Measurements from ENCODE around the gene RAB3GAP1. TPM values are rescaled to one million over a fixed set of nuclear protein-coding genes. Genes with fewer than 3 reads are reported as not detected.
"Not testable (repeated sequence)": the region's sequence is repeated elsewhere in the genome, so short reads cannot be mapped to it uniquely, and the experiment has no call there.

The RAB3GAP1 gene
- total RNA-seq, 1 experiment from 2014 or later, result 33.7 TPM

GRCh38 chr2:135105513-135106316, 53.6 kb downstream of the RAB3GAP1 start:
- DNase-seq (ENCODE audit: low read depth), result not testable (repeated sequence)

GRCh38 chr2:135113322-135113721, 61.2 kb downstream of the RAB3GAP1 start:
- DNase-seq (ENCODE audit: low read depth), result no peak

GRCh38 chr2:135119582-135119981, 67.5 kb downstream of the RAB3GAP1 start:
- DNase-seq (ENCODE audit: low read depth), result no peak

- no peak for DNase-seq (ENCODE audit: low read depth)
Measured at GRCh38 chr2:135121016-135121657, 69.0 kb downstream of the RAB3GAP1 start.

GRCh38 chr2:135121658-135122039, 69.6 kb downstream of the RAB3GAP1 start:
- not testable (repeated sequence) for DNase-seq (ENCODE audit: low read depth)

- DNase-seq (ENCODE audit: low read depth), result no peak
Measured at GRCh38 chr2:135124924-135125886, 73.1 kb downstream of the RAB3GAP1 start.

GRCh38 chr2:135125940-135126339, 73.8 kb downstream of the RAB3GAP1 start:
- no peak for DNase-seq (ENCODE audit: low read depth)

GRCh38 chr2:135130751-135131150, 78.7 kb downstream of the RAB3GAP1 start:
- no peak for DNase-seq (ENCODE audit: low read depth)

GRCh38 chr2:135132314-135132713, 80.2 kb downstream of the RAB3GAP1 start:
- no peak for DNase-seq (ENCODE audit: low read depth)

GRCh38 chr2:135140606-135141005, 88.5 kb downstream of the RAB3GAP1 start:
- no peak for DNase-seq (ENCODE audit: low read depth)

GRCh38 chr2:135142323-135142722, 90.2 kb downstream of the RAB3GAP1 start:
- no peak for DNase-seq (ENCODE audit: low read depth)

GRCh38 chr2:135144343-135144742, 92.3 kb downstream of the RAB3GAP1 start:
- DNase-seq (ENCODE audit: low read depth), result no peak

- DNase-seq (ENCODE audit: low read depth), result no peak
Measured at GRCh38 chr2:135149251-135149650, 97.2 kb downstream of the RAB3GAP1 start.

GRCh38 chr2:135150725-135151124, 98.6 kb downstream of the RAB3GAP1 start:
- DNase-seq (ENCODE audit: low read depth), result no peak

- DNase-seq (ENCODE audit: low read depth), result no peak
Measured at GRCh38 chr2:135151615-135152014, 99.5 kb downstream of the RAB3GAP1 start.

- no peak for DNase-seq (ENCODE audit: low read depth)
Measured at GRCh38 chr2:135152361-135152760, 100.3 kb downstream of the RAB3GAP1 start.

GRCh38 chr2:135154962-135155361, 102.9 kb downstream of the RAB3GAP1 start:
- DNase-seq (ENCODE audit: low read depth), result no peak

GRCh38 chr2:135157856-135158255, 105.8 kb downstream of the RAB3GAP1 start:
- no peak for DNase-seq (ENCODE audit: low read depth)

- DNase-seq (ENCODE audit: low read depth), result no peak
Measured at GRCh38 chr2:135159191-135159590, 107.1 kb downstream of the RAB3GAP1 start.

GRCh38 chr2:135162377-135162776, 110.3 kb downstream of the RAB3GAP1 start:
- DNase-seq (ENCODE audit: low read depth), result no peak

GRCh38 chr2:135162786-135163185, 110.7 kb downstream of the RAB3GAP1 start:
- no peak for DNase-seq (ENCODE audit: low read depth)

GRCh38 chr2:135163306-135163705, 111.2 kb downstream of the RAB3GAP1 start:
- no peak for DNase-seq (ENCODE audit: low read depth)
